GM12872 (cell line): ENCODE results near the gene EVA1C.

Experiments used
- TF ChIP-seq, protein P1 (sequence below): IDR thresholded peaks from 3 replicates; pipeline ENCODE4 v1.5.1; 2011; ENCODE audit warnings: low read depth, mild to moderate bottlenecking, low read length, moderate library complexity; ENCODE audit not compliant: insufficient read depth

EVA1C gene

DNA sequence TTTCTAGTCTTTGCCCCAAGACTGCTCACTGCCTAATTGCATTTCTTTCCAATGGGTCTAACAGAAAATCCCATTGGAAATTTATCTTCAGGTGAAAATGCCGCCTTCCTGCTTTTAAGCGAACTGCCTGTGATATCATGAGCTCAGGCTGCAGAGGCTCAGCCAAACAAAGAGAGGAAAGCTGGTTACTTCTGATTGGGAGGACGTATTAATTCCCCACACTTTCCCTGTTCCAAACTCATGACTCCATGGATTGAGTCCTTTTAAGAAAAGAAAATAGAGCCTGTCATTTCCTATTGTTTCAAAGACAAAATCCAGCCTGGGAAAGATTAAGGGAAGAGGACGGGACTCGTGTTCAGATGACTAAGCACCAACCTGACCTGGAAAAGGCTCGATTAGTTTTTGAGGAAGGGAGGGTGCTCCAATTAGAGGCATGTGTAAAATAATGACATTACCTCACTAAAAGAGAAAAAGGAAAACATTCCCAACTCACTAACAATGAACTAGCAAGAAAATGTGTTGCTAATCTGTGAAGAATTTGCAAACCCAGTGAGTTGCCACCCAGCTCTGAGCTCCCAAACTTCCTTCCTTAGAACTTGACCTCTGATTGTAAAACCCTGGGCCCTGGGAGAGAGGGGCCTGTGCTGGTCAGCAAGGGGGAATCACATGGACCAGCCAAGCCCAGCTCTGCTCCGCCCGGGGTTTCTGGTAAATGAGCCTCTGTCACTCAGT, 111.6 kb downstream of the EVA1C start:
- TF ChIP-seq, protein P1, sequence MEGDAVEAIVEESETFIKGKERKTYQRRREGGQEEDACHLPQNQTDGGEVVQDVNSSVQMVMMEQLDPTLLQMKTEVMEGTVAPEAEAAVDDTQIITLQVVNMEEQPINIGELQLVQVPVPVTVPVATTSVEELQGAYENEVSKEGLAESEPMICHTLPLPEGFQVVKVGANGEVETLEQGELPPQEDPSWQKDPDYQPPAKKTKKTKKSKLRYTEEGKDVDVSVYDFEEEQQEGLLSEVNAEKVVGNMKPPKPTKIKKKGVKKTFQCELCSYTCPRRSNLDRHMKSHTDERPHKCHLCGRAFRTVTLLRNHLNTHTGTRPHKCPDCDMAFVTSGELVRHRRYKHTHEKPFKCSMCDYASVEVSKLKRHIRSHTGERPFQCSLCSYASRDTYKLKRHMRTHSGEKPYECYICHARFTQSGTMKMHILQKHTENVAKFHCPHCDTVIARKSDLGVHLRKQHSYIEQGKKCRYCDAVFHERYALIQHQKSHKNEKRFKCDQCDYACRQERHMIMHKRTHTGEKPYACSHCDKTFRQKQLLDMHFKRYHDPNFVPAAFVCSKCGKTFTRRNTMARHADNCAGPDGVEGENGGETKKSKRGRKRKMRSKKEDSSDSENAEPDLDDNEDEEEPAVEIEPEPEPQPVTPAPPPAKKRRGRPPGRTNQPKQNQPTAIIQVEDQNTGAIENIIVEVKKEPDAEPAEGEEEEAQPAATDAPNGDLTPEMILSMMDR, result no peak

DNA sequence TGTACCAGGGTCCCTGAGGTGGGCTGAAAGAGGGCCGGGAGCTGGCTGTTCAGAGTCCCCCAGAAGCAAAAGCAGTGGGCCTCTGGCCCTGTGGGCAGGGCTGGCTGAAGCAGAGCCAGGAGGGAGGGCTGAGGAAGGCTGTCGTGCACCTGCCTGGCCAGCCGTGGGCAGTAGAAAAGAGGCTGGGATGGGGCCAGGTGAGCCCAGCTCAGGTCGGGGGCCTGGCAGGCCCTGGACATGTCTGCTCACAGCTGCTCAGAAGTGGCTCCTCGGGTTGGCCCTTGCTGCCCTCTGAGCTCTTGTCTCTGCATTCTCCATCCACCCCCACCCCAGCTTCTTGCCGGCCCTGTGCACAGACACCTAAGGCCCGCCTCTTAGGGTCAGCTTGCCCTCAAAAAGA, 112.8 kb downstream of the EVA1C start:
- TF ChIP-seq, protein P1, result no peak

DNA sequence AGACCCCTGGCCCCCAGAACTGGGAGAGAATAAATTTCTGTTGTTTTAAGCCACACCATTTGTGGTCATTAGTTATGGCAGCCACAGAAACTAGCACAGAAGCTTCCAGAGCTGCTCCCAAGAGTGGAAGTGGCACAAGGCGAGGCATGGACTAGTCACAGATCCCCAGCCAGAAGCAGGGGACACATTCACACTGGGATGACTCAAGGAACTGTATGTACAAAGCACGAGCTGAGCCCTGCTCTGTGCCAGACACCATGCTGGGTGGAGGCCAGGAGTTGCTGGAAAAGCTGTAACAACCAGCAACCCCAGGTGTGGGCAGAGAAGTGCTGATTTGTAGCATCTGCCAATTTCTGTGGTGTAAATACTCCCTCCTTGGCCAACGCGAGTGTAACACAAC, 117.2 kb downstream of the EVA1C start:
- TF ChIP-seq, protein P1, result no peak

DNA sequence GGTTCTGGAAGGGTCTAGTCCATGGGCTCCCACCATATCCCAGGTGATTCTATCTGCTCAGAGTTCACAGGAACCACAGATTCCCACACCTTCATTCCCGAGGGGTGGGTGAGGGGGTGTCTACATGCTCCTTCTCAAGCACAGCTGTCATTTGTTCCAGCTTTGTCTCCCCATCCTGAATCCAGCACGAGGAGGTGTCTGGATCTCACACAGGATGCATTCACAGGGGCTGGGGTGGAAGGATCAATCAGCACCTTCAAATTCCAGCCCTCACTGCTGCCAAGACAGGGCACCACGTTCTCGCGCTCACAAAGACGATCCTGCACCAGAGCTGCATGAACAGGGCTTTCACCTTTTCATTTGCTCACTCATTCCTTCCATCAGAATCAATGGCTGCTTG, 120.1 kb downstream of the EVA1C start:
- TF ChIP-seq, protein P1, result no peak

GRCh38 chr21:32533053-32533452, 120.5 kb downstream of the EVA1C start:
- TF ChIP-seq, protein P1, result no peak

GRCh38 chr21:32533611-32534010, 121.1 kb downstream of the EVA1C start:
- TF ChIP-seq, protein P1, result no peak

- TF ChIP-seq, protein P1, result no peak
Measured at GRCh38 chr21:32534113-32534512, 121.6 kb downstream of the EVA1C start.

- TF ChIP-seq, protein P1, result no peak
Measured at GRCh38 chr21:32535612-32536011, 123.1 kb downstream of the EVA1C start.
